OCI-LY7 (cell line): ENCODE data around the gene PHF10.

Experiments
- EZH2phosphoT487 ChIP-seq: fragments of 200-600 bp; sonication (generic); IDR thresholded peaks from 2 replicates; pipeline ENCODE4 v1.6.1; 2018; ENCODE audit warnings: low read depth, borderline replicate concordance, mild to moderate bottlenecking, mixed run types, antibody characterized with exemption, low read length, moderate library complexity, mixed read lengths
- TF ChIP-seq, protein P1 (sequence below): fragments of 200-600 bp; sonication (generic); conservative IDR thresholded peaks from 2 replicates; pipeline ENCODE4 v1.5.1; 2014; ENCODE audit warnings: mild to moderate bottlenecking, antibody characterized with exemption, low read length, moderate library complexity, mixed read lengths

DNA sequence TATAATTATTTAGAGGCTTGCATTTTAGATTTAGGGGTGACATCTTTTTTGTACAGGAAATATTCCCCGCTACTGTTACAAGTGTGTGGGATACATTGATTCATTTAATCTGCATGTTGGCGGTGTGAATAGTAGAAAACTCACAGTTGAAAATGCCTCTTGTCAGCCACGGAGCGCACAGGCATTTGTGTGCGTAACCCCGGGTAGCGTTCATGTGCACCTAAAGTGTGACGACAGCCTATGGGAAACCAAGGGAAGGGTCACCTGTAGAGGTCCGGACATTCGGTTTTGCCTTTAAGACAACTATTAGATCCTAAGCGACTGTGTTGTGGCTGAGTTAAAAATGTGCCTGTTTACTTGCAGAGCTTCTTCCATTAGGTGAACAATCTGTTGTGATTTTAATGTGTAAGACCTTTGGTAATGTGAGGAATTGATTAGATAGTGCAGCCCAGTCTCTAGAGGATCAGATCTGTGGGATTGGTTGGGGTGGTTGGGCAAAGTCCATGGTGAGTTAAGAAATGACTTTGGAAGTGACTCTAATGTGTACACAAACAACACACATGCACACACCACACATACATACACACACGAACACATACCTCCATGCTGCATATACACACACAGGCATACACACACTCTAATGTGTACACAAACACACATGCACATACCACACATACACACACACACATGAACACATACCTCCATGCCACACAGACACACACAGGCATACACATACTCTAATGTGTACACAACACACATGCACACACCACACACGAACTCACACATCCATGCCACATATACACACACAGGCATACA, 42.8 kb upstream of the PHF10 start:
- TF ChIP-seq, protein P1, sequence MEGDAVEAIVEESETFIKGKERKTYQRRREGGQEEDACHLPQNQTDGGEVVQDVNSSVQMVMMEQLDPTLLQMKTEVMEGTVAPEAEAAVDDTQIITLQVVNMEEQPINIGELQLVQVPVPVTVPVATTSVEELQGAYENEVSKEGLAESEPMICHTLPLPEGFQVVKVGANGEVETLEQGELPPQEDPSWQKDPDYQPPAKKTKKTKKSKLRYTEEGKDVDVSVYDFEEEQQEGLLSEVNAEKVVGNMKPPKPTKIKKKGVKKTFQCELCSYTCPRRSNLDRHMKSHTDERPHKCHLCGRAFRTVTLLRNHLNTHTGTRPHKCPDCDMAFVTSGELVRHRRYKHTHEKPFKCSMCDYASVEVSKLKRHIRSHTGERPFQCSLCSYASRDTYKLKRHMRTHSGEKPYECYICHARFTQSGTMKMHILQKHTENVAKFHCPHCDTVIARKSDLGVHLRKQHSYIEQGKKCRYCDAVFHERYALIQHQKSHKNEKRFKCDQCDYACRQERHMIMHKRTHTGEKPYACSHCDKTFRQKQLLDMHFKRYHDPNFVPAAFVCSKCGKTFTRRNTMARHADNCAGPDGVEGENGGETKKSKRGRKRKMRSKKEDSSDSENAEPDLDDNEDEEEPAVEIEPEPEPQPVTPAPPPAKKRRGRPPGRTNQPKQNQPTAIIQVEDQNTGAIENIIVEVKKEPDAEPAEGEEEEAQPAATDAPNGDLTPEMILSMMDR = no peak
- no peak for TF ChIP-seq EZH2phosphoT487
